Heart left ventricle (tissue), 16 donors: ENCODE data around the gene WWOX. TPM values are rescaled to one million over a fixed set of nuclear protein-coding genes. Genes with fewer than 3 reads are reported as not detected.

Source experiments
- ATAC-seq, 4 donors: fragments of 200-7000 bp; cut with Tn5 transposase; one replicate each; pipeline ENCODE4 v1.9.1; 2020 to 2022; ENCODE audit warnings: moderate library complexity in 4 of 4, mild to moderate bottlenecking in 3 of 4, moderate number of reproducible peaks in 1 of 4
- DNase-seq, 5 donors: peaks; one replicate each; pipeline ENCODE4 v3.0.0-alpha.2; 2020
- H3K27ac ChIP-seq, 12 donors: fragments of 200-600 bp; sonication (generic) in 4 of 12; one replicate each; pipeline versions ENCODE4 v1.5.0 to v1.8.0; 2016 to 2022; ENCODE audit warnings: mild to moderate bottlenecking in 2 of 12
- H3K27me3 ChIP-seq, 9 donors: fragments of 200-600 bp; sonication (generic) in 2 of 9; one replicate each; pipeline versions ENCODE4 v1.5.1 to v1.8.0; 2016 to 2022; ENCODE audit warnings: mild to moderate bottlenecking in 3 of 9
- H3K36me3 ChIP-seq, 9 donors: fragments of 200-600 bp; sonication (generic) in 2 of 9; one replicate each; pipeline versions ENCODE4 v1.5.0 to v1.8.0; 2018 to 2022; ENCODE audit warnings: mild to moderate bottlenecking in 2 of 9
- H3K4me1 ChIP-seq, 12 donors: fragments of 200-600 bp; sonication (generic) in 4 of 12; one replicate each; pipeline versions ENCODE4 v1.5.0 to v1.8.0; 2016 to 2022; ENCODE audit warnings: mild to moderate bottlenecking in 3 of 12
- H3K4me3 ChIP-seq, 12 donors: fragments of 200-600 bp; sonication (generic) in 4 of 12; one replicate each; pipeline versions ENCODE4 v1.5.0 to v1.8.0; 2017 to 2022; ENCODE audit warnings: mild to moderate bottlenecking in 9 of 12, moderate library complexity in 4 of 12
- H3K9me3 ChIP-seq, 12 donors: fragments of 200-600 bp; sonication (generic) in 4 of 12; one replicate each; pipeline versions ENCODE4 v1.5.0 to v1.8.0; 2016 to 2022; ENCODE audit warnings: mild to moderate bottlenecking in 1 of 12
- CTCF ChIP-seq, 12 donors: fragments of 200-600 bp; sonication (generic) in 4 of 12; IDR thresholded peaks; one replicate each; pipeline versions ENCODE4 v1.5.0 to v1.8.0; 2018 to 2022; ENCODE audit warnings: antibody characterized with exemption in 12 of 12, mild to moderate bottlenecking in 5 of 12
- POLR2A ChIP-seq, 2 donors: fragments of 450-650 bp; IDR thresholded peaks; one replicate each; pipeline ENCODE4 v1.6.1; 2017; ENCODE audit warnings: antibody characterized with exemption in 2 of 2, mild to moderate bottlenecking in 2 of 2, moderate library complexity in 2 of 2
- WGBS, 4 donors: extraction: QIAGEN DNeasy Blood & Tissue Kit in 2 of 4; methylation state at CpG; one replicate each; pipeline versions ENCODE4 v1.1.5 to v1.1.7; 2013 to 2018; 5-methylcytosine and 5-hydroxymethylcytosine counted together
- intact Hi-C, 10 donors: fragments of 100-400 bp; cut with DNase I; formaldehyde crosslinking; loops; one replicate each; pipeline versions ENCODE4 v1.11.1 to v1.14.2; 2022
- polyA plus RNA-seq, 2 donors: library from polyadenylated mRNA; stranded (reverse); fragments of 200-250 nt; gene quantifications; one replicate each; pipeline ENCODE4 v1.2.3, GENCODE V29; 2013
- total RNA-seq, 9 donors: library from RNA; depleted of rRNA in 2 of 9; stranded (reverse); fragments of >200 nt in 2 of 9; fragmentation: NEBNext Ultra II Directional in 3 of 9; extraction: Animal tissue kit (Norgen Biotek cat#: 25700) in 3 of 9; gene quantifications; one replicate each; pipeline versions ENCODE4 v1.1.0 to v1.2.4, GENCODE V29; 2016 to 2023
- donor health status: ischemic (EF 13 %, LVEDD 7.1; RV severe dilation, severe dysfunction).
- donor health status: healthy with polysubstance abuse.
- donor health status: DM: no; HTN: yes; CAD: no.
- donor health status: DM: no; HTN: no; CAD: no.
- donor health status: ischemic (EF 25% LVEDD 6.9; RV normal size, moderate dysfunction).
- donor health status: ischemic (EF 25% LVEDD 5.7; RV mildly dilated, moderate dysfunction).
- donor health status: healthy.
- donor health status: DM: yes; HTN: yes; CAD: no.
- donor health status: ischemic (EF 35%, LVEDD 5.7; RV mildly dilated, moderate dysfunction).
- donor health status: nonischemic (EF 11% LVEDD 7.7; RV severe dilation, severe dysfunction).
- donor health status: DM: yes; HTN: yes; CAD: no.
- donor health status: PGD.
- donor health status: ischemic (EF 29% LVEDD 5.4; RV normal size, mild dysfunction).
- donor health status: nonischemic (EF 23%, LVEDD 6.1; RV moderate dilation, normal function).

WWOX gene
- total and polyA plus RNA-seq, 11 donors = 4.3 to 18.3 (median 9.1) TPM

GRCh38 chr16:78431004-78431670, 331.7 kb downstream of the WWOX start:
- 87 to 94% (median 91%) methylated on average over 6 of the region's 6 CpGs for WGBS, 4 donors
- Histone ChIP-seq H3K27ac (no peak overlapping the region), H3K4me3 (no peak overlapping the region), H3K4me1 (no peaks in the 10 kb centered on the region), H3K9me3 (no peaks in the 10 kb centered on the region), H3K36me3 (peaks cover 0 to 7% (median 0%) of the 10 kb centered on the region in 9 donors), H3K27me3 (no peaks in the 10 kb centered on the region)
- intact Hi-C loops = loop anchor here in 6 of 10 donors (10.0 kb wide), 3 partner anchors 196 to 306 kb away; no protein-coding TSS in a partner anchor
- no peak for TF ChIP-seq POLR2A (IDR thresholded peaks at IDR 0.05)
- no peak for TF ChIP-seq CTCF (IDR thresholded peaks at IDR 0.05)
- no peak for DNase-seq
- ATAC-seq = no peak

GRCh38 chr16:78431701-78432100, 332.2 kb downstream of the WWOX start:
- DNase-seq (no peak), ATAC-seq (no peak)
- no peaks in the 10 kb centered on the region for H3K9me3 ChIP-seq
- no peak overlapping the region for H3K4me3 ChIP-seq
- H3K4me1 ChIP-seq = no peaks in the 10 kb centered on the region
- 93 to 97% (median 95%) methylated on average over 3 of the region's 3 CpGs for WGBS, 4 donors
- H3K27ac ChIP-seq = no peak overlapping the region
- intact Hi-C loops = loop anchor here in 6 of 10 donors (10.0 kb wide), 3 partner anchors 197 to 307 kb away; no protein-coding TSS in a partner anchor
- no peak for TF ChIP-seq POLR2A (IDR thresholded peaks at IDR 0.05)
- no peak for TF ChIP-seq CTCF (IDR thresholded peaks at IDR 0.05)
- H3K36me3 ChIP-seq = peaks cover 0 to 7% (median 0%) of the 10 kb centered on the region in 9 donors
- no peaks in the 10 kb centered on the region for H3K27me3 ChIP-seq

GRCh38 chr16:78432451-78432850, 333.0 kb downstream of the WWOX start:
- WGBS, 4 donors = 93 to 97% (median 95%) methylated on average over 17 of the region's 17 CpGs
- intact Hi-C loops = loop anchor here in 6 of 10 donors (10.0 kb wide), 3 partner anchors 198 to 308 kb away; no protein-coding TSS in a partner anchor
- H3K36me3 ChIP-seq = peaks cover 0 to 7% (median 0%) of the 10 kb centered on the region in 9 donors
- H3K27me3 ChIP-seq = no peaks in the 10 kb centered on the region
- no peak for ATAC-seq
- H3K9me3 ChIP-seq = no peaks in the 10 kb centered on the region
- no peaks in the 10 kb centered on the region for H3K4me1 ChIP-seq
- H3K4me3 ChIP-seq = no peak overlapping the region
- TF ChIP-seq CTCF (IDR thresholded peaks at IDR 0.05) = no peak
- no peak for TF ChIP-seq POLR2A (IDR thresholded peaks at IDR 0.05)
- no peak overlapping the region for H3K27ac ChIP-seq
- no peak for DNase-seq

- Histone ChIP-seq H3K4me3 (no peak overlapping the region), H3K27ac (no peak overlapping the region), H3K9me3 (no peaks in the 10 kb centered on the region), H3K4me1 (no peaks in the 10 kb centered on the region), H3K36me3 (peaks cover 0 to 7% (median 0%) of the 10 kb centered on the region in 9 donors), H3K27me3 (no peaks in the 10 kb centered on the region)
- DNase-seq (no peak), ATAC-seq (no peak)
- TF ChIP-seq CTCF (IDR thresholded peaks at IDR 0.05) (no peak), POLR2A (IDR thresholded peaks at IDR 0.05) (no peak)
- WGBS, 4 donors = 92 to 96% (median 95%) methylated on average over 2 of the region's 2 CpGs
- intact Hi-C loops = loop anchor here in 6 of 10 donors (10.0 kb wide), 3 partner anchors 198 to 308 kb away; no protein-coding TSS in a partner anchor
Observed at GRCh38 chr16:78433116-78433515, 333.7 kb downstream of the WWOX start.
